T-helper 17 cell (primary cell): ENCODE results near the gene ATP2B2. TPM values are rescaled to one million over a fixed set of nuclear protein-coding genes. Genes with fewer than 3 reads are reported as not detected.

Experiments
- ATAC-seq: fragments of 150-1000 bp; cut with Tn5 transposase; 2 replicates; pipeline ENCODE4 v1.10.0; 2021; ENCODE audit warnings: mild to moderate bottlenecking, moderate library complexity
- DNase-seq, 3 donors: peaks; one replicate each; pipeline versions ENCODE4 v3.0.0 to v3.0.0-alpha.2; 2020 to 2021
- H3K9me3 ChIP-seq: one replicate; pipeline ENCODE4 v1.7.0; 2013; ENCODE audit warnings: low read length, mild to moderate bottlenecking; ENCODE audit not compliant: control insufficient read depth, poor library complexity, severe bottlenecking
- H3K27ac Mint-ChIP-seq: one replicate; pipeline ENCODE4 v1.8.0; 2022; ENCODE audit warnings: mild to moderate bottlenecking, moderate library complexity, mixed read lengths
- H3K27me3 Mint-ChIP-seq: one replicate; pipeline ENCODE4 v1.8.0; 2022; ENCODE audit warnings: mixed read lengths
- H3K36me3 Mint-ChIP-seq: one replicate; pipeline ENCODE4 v1.8.0; 2022; ENCODE audit warnings: low read depth, mixed read lengths
- H3K4me1 Mint-ChIP-seq: one replicate; pipeline ENCODE4 v1.8.0; 2022; ENCODE audit warnings: mild to moderate bottlenecking, mixed read lengths
- H3K4me3 Mint-ChIP-seq: one replicate; pipeline ENCODE4 v1.8.0; 2022; ENCODE audit warnings: mild to moderate bottlenecking, moderate library complexity, mixed read lengths
- total RNA-seq, 4 donors: library from RNA in 2 of 4; stranded (reverse) in 2 of 4; gene quantifications; one replicate each; pipeline ENCODE4 v1.2.3 and lab custom pipeline; 2022 to 2026

The ATP2B2 gene
- total RNA-seq, 2 donors from 2014 or later = not detected

DNA sequence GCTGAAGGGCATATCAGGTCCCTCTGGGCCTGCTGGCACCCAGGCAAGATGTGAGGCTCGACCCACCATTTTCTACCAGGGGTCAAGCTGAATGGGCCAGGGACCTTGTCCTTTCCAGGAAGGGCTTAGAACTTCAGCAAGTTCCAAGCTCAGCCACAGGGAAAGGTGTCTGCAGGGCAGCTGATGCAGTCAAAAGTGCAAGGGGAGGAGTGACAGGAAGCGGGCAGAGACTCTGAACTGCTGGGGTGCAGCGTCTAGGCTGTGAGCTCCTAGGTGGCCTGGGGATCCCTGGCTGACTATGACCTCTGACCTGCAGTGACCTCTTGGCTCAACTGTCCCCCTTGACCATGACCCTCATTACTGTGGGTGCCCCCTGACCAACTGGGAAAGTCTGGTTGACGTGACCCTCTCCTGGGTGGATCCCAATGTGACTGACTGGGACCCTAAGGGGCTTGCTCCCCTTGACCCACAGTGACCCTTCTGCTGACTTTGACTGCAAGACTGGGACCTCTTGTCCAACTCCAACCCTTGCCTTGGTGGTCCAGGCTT, 170.1 kb downstream of the ATP2B2 start:
- peaks cover 8% of the 10 kb centered on the region for H3K4me1 Mint-ChIP-seq
- H3K4me3 Mint-ChIP-seq = no peak overlapping the region
- no peak overlapping the region for H3K27ac Mint-ChIP-seq
- DNase-seq = no peak
- H3K36me3 Mint-ChIP-seq = no peaks in the 10 kb centered on the region
- ATAC-seq = peak; percentile 33
- no peaks in the 10 kb centered on the region for H3K9me3 ChIP-seq
- peaks cover 22% of the 10 kb centered on the region for H3K27me3 Mint-ChIP-seq

DNA sequence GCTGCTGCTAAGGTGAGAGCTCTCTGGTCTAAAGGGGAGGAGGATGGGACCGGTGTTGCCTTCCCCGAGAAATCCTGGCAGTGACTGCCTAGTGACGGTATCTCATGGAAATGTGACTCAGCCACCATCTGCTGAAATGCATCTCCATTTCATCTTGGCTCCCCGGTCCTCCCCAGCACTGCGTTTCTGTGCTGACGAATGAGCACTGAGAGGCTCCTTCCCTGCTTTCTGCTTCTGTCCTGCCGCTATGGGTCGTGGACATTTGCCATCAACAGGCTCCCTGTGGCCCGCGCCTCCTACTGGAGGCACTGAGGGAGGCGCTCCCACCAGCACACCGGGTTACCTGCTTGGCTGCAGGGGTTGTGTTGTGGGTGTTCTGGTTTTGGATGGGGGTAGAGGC, 170.9 kb downstream of the ATP2B2 start:
- Mint-ChIP-seq H3K4me1 (peaks cover 9% of the 10 kb centered on the region), H3K36me3 (peaks cover 2% of the 10 kb centered on the region), H3K4me3 (no peak overlapping the region), H3K27me3 (peaks cover 25% of the 10 kb centered on the region), H3K27ac (no peak overlapping the region)
- DNase-seq = no peak
- no peak for ATAC-seq
- H3K9me3 ChIP-seq = no peaks in the 10 kb centered on the region

GRCh38 chr3:10334042-10334441, 171.3 kb downstream of the ATP2B2 start:
- H3K27me3 Mint-ChIP-seq = peaks cover 30% of the 10 kb centered on the region
- ATAC-seq (no peak), DNase-seq (no peak)
- peaks cover 10% of the 10 kb centered on the region for H3K4me1 Mint-ChIP-seq
- no peak overlapping the region for H3K27ac Mint-ChIP-seq
- peaks cover 4% of the 10 kb centered on the region for H3K36me3 Mint-ChIP-seq
- no peak overlapping the region for H3K4me3 Mint-ChIP-seq
- H3K9me3 ChIP-seq = no peaks in the 10 kb centered on the region

GRCh38 chr3:10333349-10333650, 172.1 kb downstream of the ATP2B2 start:
- Mint-ChIP-seq H3K36me3 (peaks cover 4% of the 10 kb centered on the region), H3K4me3 (no peak overlapping the region), H3K27ac (no peak overlapping the region), H3K4me1 (peaks cover 13% of the 10 kb centered on the region), H3K27me3 (peaks cover 37% of the 10 kb centered on the region)
- DNase-seq = no peak
- no peak for ATAC-seq
- H3K9me3 ChIP-seq = no peaks in the 10 kb centered on the region

GRCh38 chr3:10332481-10333348, 172.7 kb downstream of the ATP2B2 start:
- no peak overlapping the region for H3K27ac Mint-ChIP-seq
- peaks cover 42% of the 10 kb centered on the region for H3K27me3 Mint-ChIP-seq
- no peaks in the 10 kb centered on the region for H3K9me3 ChIP-seq
- no peak for ATAC-seq
- H3K36me3 Mint-ChIP-seq = peaks cover 4% of the 10 kb centered on the region
- no peak overlapping the region for H3K4me3 Mint-ChIP-seq
- H3K4me1 Mint-ChIP-seq = peaks cover 13% of the 10 kb centered on the region
- no peak for DNase-seq

DNA sequence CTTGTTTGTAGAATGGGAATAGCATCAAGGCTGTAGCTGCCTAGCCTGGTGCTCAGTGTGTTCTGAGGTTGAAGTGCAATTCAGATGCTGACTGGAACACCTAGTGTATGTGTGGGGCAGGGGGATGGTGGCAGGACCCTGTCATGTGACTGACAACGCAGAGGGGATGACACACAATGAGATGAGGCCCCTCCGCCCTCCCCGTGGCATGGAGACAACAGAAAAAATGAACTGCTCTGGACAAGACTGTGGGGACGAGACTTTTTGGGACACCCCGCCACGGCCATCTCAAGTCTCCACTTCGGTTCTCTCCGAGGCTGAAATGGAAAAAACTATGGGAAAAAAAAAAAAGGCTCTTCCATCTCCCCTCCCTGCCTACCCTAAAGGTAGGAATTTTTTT, 174.1 kb downstream of the ATP2B2 start:
- Mint-ChIP-seq H3K27ac (no peak overlapping the region), H3K4me1 (peaks cover 13% of the 10 kb centered on the region), H3K4me3 (no peak overlapping the region), H3K36me3 (peaks cover 6% of the 10 kb centered on the region), H3K27me3 (peaks cover 54% of the 10 kb centered on the region)
- DNase-seq (no peak), ATAC-seq (no peak)
- H3K9me3 ChIP-seq = no peaks in the 10 kb centered on the region

DNA sequence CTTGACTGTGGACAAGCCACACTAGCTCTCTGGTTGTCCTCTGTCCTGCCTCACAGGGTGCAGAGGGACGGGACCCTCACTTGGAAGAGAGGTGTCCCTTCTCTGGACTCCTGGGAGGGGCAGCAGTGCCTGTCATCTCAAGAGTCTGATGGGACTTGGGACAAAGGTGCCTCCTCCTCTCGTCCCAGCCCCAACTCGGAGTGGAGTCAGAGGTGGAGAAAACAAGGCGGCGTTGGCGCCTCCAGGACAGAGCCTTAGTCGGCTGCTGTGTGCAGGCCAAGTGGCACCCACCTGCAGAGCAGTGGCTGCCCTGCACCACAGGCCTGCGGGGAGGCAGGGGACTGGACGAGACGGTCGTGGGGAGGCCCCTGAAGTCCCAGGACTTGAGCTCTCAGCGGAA, 175.1 kb downstream of the ATP2B2 start:
- H3K27ac Mint-ChIP-seq = no peak overlapping the region
- H3K4me3 Mint-ChIP-seq = no peak overlapping the region
- H3K9me3 ChIP-seq = no peaks in the 10 kb centered on the region
- no peak for DNase-seq
- peaks cover 6% of the 10 kb centered on the region for H3K36me3 Mint-ChIP-seq
- peaks cover 10% of the 10 kb centered on the region for H3K4me1 Mint-ChIP-seq
- ATAC-seq = no peak
- H3K27me3 Mint-ChIP-seq = peaks cover 63% of the 10 kb centered on the region

GRCh38 chr3:10329495-10330015, 175.8 kb downstream of the ATP2B2 start:
- peaks cover 70% of the 10 kb centered on the region for H3K27me3 Mint-ChIP-seq
- peaks cover 6% of the 10 kb centered on the region for H3K36me3 Mint-ChIP-seq
- DNase-seq = no peak
- ATAC-seq = no peak
- peaks cover 5% of the 10 kb centered on the region for H3K4me1 Mint-ChIP-seq
- H3K27ac Mint-ChIP-seq = no peak overlapping the region
- no peaks in the 10 kb centered on the region for H3K9me3 ChIP-seq
- no peak overlapping the region for H3K4me3 Mint-ChIP-seq

GRCh38 chr3:10328460-10329071, 176.8 kb downstream of the ATP2B2 start:
- H3K4me1 Mint-ChIP-seq = peaks cover 5% of the 10 kb centered on the region
- ATAC-seq = no peak
- H3K36me3 Mint-ChIP-seq = peaks cover 6% of the 10 kb centered on the region
- H3K27ac Mint-ChIP-seq = no peak overlapping the region
- H3K27me3 Mint-ChIP-seq = peaks cover 71% of the 10 kb centered on the region
- H3K4me3 Mint-ChIP-seq = no peak overlapping the region
- no peak for DNase-seq
- H3K9me3 ChIP-seq = no peaks in the 10 kb centered on the region

- H3K4me3 Mint-ChIP-seq = no peak overlapping the region
- peaks cover 5% of the 10 kb centered on the region for H3K4me1 Mint-ChIP-seq
- H3K36me3 Mint-ChIP-seq = peaks cover 6% of the 10 kb centered on the region
- peaks cover 69% of the 10 kb centered on the region for H3K27me3 Mint-ChIP-seq
- no peak overlapping the region for H3K27ac Mint-ChIP-seq
- no peaks in the 10 kb centered on the region for H3K9me3 ChIP-seq
- DNase-seq (no peak), ATAC-seq (no peak)
Measured at GRCh38 chr3:10327592-10327991, 177.8 kb downstream of the ATP2B2 start.

GRCh38 chr3:10322352-10322710, 183.1 kb downstream of the ATP2B2 start:
- peaks cover 2% of the 10 kb centered on the region for H3K36me3 Mint-ChIP-seq
- no peak overlapping the region for H3K4me3 Mint-ChIP-seq
- H3K27me3 Mint-ChIP-seq = peaks cover 29% of the 10 kb centered on the region
- no peaks in the 10 kb centered on the region for H3K9me3 ChIP-seq
- DNase-seq (no peak), ATAC-seq (no peak)
- H3K4me1 Mint-ChIP-seq = peaks cover 15% of the 10 kb centered on the region
- H3K27ac Mint-ChIP-seq = peak overlapping the region; percentile 94

GRCh38 chr3:10321630-10322351, 183.6 kb downstream of the ATP2B2 start:
- DNase-seq (no peak), ATAC-seq (no peak)
- H3K9me3 ChIP-seq = no peaks in the 10 kb centered on the region
- Mint-ChIP-seq H3K4me3 (peak overlapping the region; percentile 90), H3K27me3 (peaks cover 25% of the 10 kb centered on the region), H3K36me3 (peaks cover 2% of the 10 kb centered on the region), H3K27ac (peak overlapping the region; percentile 94), H3K4me1 (peaks cover 15% of the 10 kb centered on the region)

GRCh38 chr3:10320320-10320677, 185.1 kb downstream of the ATP2B2 start:
- H3K4me3 Mint-ChIP-seq = peak overlapping the region; percentile 90
- no peaks in the 10 kb centered on the region for H3K9me3 ChIP-seq
- DNase-seq (no peak), ATAC-seq (no peak)
- H3K4me1 Mint-ChIP-seq = peaks cover 15% of the 10 kb centered on the region
- H3K36me3 Mint-ChIP-seq = no peaks in the 10 kb centered on the region
- H3K27me3 Mint-ChIP-seq = peaks cover 11% of the 10 kb centered on the region
- H3K27ac Mint-ChIP-seq = peak overlapping the region; percentile 94
